ENCODE measurements around the gene LSM14B. TPM values are rescaled to one million over a fixed set of nuclear protein-coding genes. Genes with fewer than 3 reads are reported as not detected.

The LSM14B gene
- total RNA-seq, 1 experiment from 2014 or later, result 61.5 TPM

- Histone ChIP-seq H4K20me1 (ENCODE audit: insufficient read depth) (peaks cover 62% of the 10 kb centered on the region), H3K4me2 (no peak overlapping the region), H3K27ac (no peak overlapping the region), H3K4me1 (replicated peaks; ENCODE audit: insufficient read depth) (peaks cover 22% of the 10 kb centered on the region), H3K9me3 (ENCODE audit: insufficient read depth, low read depth) (no peaks in the 10 kb centered on the region), H3K27me3 (ENCODE audit: insufficient read depth, low read depth) (no peaks in the 10 kb centered on the region), H3F3A (ENCODE audit: insufficient read depth, low read depth) (peaks cover 25% of the 10 kb centered on the region), H3K9me2 (ENCODE audit: insufficient read depth) (no peaks in the 10 kb centered on the region), H2AFZ (no peak overlapping the region), H3K79me2 (ENCODE audit: low read depth) (peaks cover 92% of the 10 kb centered on the region), H3K4me3 (no peak overlapping the region), H3K36me3 (ENCODE audit: low read depth) (0 out of 2 replicates have a peak, but pooled peaks cover 5% of the 10 kb centered on the region)
- no TSS peak for BruUV-seq (replicated peaks)
- POLR2A ChIA-PET (ENCODE audit: unreplicated experiment), result no interaction called here
- TF ChIP-seq CTCF (conservative IDR thresholded peaks at IDR 0.05) (no peak), EZH2 (IDR thresholded peaks at IDR 0.05; ENCODE audit: low read depth) (no peak)
- CTCF ChIA-PET, result no interaction called here
- intact Hi-C loops (cut with micrococcal nuclease; ENCODE audit: unreplicated experiment), result no loop called here
- DNase-seq, result no peak
Measured at GRCh38 chr20:62151225-62151624, 28.9 kb downstream of the LSM14B start.

GRCh38 chr20:62151835-62152364, 29.6 kb downstream of the LSM14B start:
- peaks cover 27% of the 10 kb centered on the region for H3K4me1 ChIP-seq (replicated peaks; ENCODE audit: insufficient read depth)
- ChIA-PET POLR2A (ENCODE audit: unreplicated experiment) (no interaction called here), CTCF (interaction anchor here (0.7 kb wide), 1 partner anchor 13 kb away, joined by 23 read pairs; no protein-coding TSS in a partner anchor)
- H3K27ac ChIP-seq, result no peak overlapping the region
- no peak for DNase-seq
- no peaks in the 10 kb centered on the region for H3K9me2 ChIP-seq (ENCODE audit: insufficient read depth)
- no peaks in the 10 kb centered on the region for H3K9me3 ChIP-seq (ENCODE audit: insufficient read depth, low read depth)
- H2AFZ ChIP-seq, result no peak overlapping the region
- peaks cover 57% of the 10 kb centered on the region for H4K20me1 ChIP-seq (ENCODE audit: insufficient read depth)
- H3F3A ChIP-seq (ENCODE audit: insufficient read depth, low read depth), result peaks cover 27% of the 10 kb centered on the region
- 0 out of 2 replicates have a peak, but pooled peaks cover 5% of the 10 kb centered on the region for H3K36me3 ChIP-seq (ENCODE audit: low read depth)
- H3K27me3 ChIP-seq (ENCODE audit: insufficient read depth, low read depth), result no peaks in the 10 kb centered on the region
- intact Hi-C loops (cut with micrococcal nuclease; ENCODE audit: unreplicated experiment), result no loop called here
- no peak overlapping the region for H3K4me3 ChIP-seq
- H3K4me2 ChIP-seq, result no peak overlapping the region
- no peak for TF ChIP-seq EZH2 (IDR thresholded peaks at IDR 0.05; ENCODE audit: low read depth)
- TF ChIP-seq CTCF (conservative IDR thresholded peaks at IDR 0.05), result no peak
- BruUV-seq (replicated peaks), result no TSS peak
- peaks cover 92% of the 10 kb centered on the region for H3K79me2 ChIP-seq (ENCODE audit: low read depth)

- intact Hi-C loops (cut with micrococcal nuclease; ENCODE audit: unreplicated experiment), result no loop called here
- Histone ChIP-seq H3K4me1 (replicated peaks; ENCODE audit: insufficient read depth) (peaks cover 42% of the 10 kb centered on the region), H3K27ac (peak overlapping the region; percentile 25), H3K4me2 (peak overlapping the region; percentile 36), H3K27me3 (ENCODE audit: insufficient read depth, low read depth) (no peaks in the 10 kb centered on the region), H3K9me2 (ENCODE audit: insufficient read depth) (no peaks in the 10 kb centered on the region), H3K79me2 (ENCODE audit: low read depth) (peaks cover 78% of the 10 kb centered on the region), H3K9me3 (ENCODE audit: insufficient read depth, low read depth) (no peaks in the 10 kb centered on the region), H3K36me3 (ENCODE audit: low read depth) (peaks cover 8% of the 10 kb centered on the region; the same call in 1 of the 2 replicates), H2AFZ (no peak overlapping the region), H4K20me1 (ENCODE audit: insufficient read depth) (peaks cover 49% of the 10 kb centered on the region), H3F3A (ENCODE audit: insufficient read depth, low read depth) (peaks cover 35% of the 10 kb centered on the region), H3K4me3 (no peak overlapping the region)
- peak; percentile 93 to 94 for DNase-seq
- ChIA-PET CTCF (interaction anchor here (1.2 kb wide), 1 partner anchor 14 kb away, joined by 3 read pairs; no protein-coding TSS in a partner anchor), POLR2A (ENCODE audit: unreplicated experiment) (no interaction called here)
- no peak for TF ChIP-seq EZH2 (IDR thresholded peaks at IDR 0.05; ENCODE audit: low read depth)
- no TSS peak for BruUV-seq (replicated peaks)
Measured at GRCh38 chr20:62155428-62156253, 33.4 kb downstream of the LSM14B start.
